ACC112 (cell line): ENCODE measurements around the gene ANO4.

ENCODE experiments used
- H2AFZ ChIP-seq: fragments of 200-600 bp; sonication (generic); one replicate; pipeline ENCODE4 v1.6.0; 2017; ENCODE audit warnings: antibody characterized with exemption, low read length; ENCODE audit not compliant: unreplicated experiment
- H3K27ac ChIP-seq: fragments of 200-600 bp; sonication (generic); 2 replicates; pipeline ENCODE4 v1.5.1; 2014; ENCODE audit warnings: low read depth, mild to moderate bottlenecking, antibody characterized with exemption, low read length, moderate library complexity
- H3K27me3 ChIP-seq: fragments of 200-600 bp; sonication (generic); 2 replicates; pipeline ENCODE4 v1.6.1; 2014; ENCODE audit warnings: mild to moderate bottlenecking, antibody characterized with exemption, low read length, moderate library complexity, mixed read lengths; ENCODE audit not compliant: insufficient read depth
- H3K36me3 ChIP-seq: fragments of 200-600 bp; sonication (generic); 2 replicates; pipeline ENCODE4 v1.6.1; 2016; ENCODE audit warnings: mild to moderate bottlenecking, antibody characterized with exemption, low read length, moderate library complexity, mixed read lengths; ENCODE audit not compliant: insufficient read depth
- H3K4me1 ChIP-seq: fragments of 200-600 bp; sonication (generic); one replicate; pipeline ENCODE4 v1.6.1; 2016; ENCODE audit warnings: low read length, mixed read lengths; ENCODE audit not compliant: insufficient read depth, unreplicated experiment, control insufficient read depth
- H3K4me3 ChIP-seq: fragments of 200-600 bp; sonication (generic); 2 replicates; pipeline ENCODE4 v1.5.1; 2014; ENCODE audit warnings: mild to moderate bottlenecking, low read depth, low read length
- H3K79me2 ChIP-seq: fragments of 200-600 bp; sonication (generic); one replicate; pipeline ENCODE4 v1.6.0; 2016; ENCODE audit warnings: low read length; ENCODE audit not compliant: control insufficient read depth, unreplicated experiment, insufficient read depth

ANO4 gene

DNA sequence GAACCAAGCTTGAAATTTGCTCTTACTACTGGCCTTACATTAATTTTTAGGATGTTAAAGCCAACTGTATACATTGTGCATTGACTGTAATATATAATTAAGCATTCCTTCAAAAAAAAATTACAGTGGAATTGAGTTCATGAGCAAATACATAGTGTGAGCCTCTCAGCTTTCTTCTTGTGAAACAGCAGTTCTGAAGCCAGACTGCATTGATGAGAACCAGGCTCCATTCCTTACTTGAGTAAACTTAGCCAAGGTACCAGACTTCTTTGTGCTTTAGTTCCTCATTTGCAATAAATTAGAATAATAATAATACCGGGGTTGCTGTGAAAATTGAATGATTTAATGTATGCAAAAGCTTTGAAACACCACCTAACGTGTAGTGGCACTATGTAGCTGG lies 169.5 kb downstream of the ANO4 start:
- H3K79me2 ChIP-seq, result no peaks in the 10 kb centered on the region
- H2AFZ ChIP-seq, result no peak overlapping the region
- peaks cover 4% of the 10 kb centered on the region for H3K4me1 ChIP-seq
- no peaks in the 10 kb centered on the region for H3K27me3 ChIP-seq
- no peak overlapping the region for H3K27ac ChIP-seq
- H3K36me3 ChIP-seq, result no peaks in the 10 kb centered on the region
- no peak overlapping the region for H3K4me3 ChIP-seq

- no peaks in the 10 kb centered on the region for H3K36me3 ChIP-seq
- H3K4me1 ChIP-seq, result no peaks in the 10 kb centered on the region
- H3K4me3 ChIP-seq, result no peak overlapping the region
- no peak overlapping the region for H2AFZ ChIP-seq
- H3K27ac ChIP-seq, result no peak overlapping the region
- no peaks in the 10 kb centered on the region for H3K27me3 ChIP-seq
- no peaks in the 10 kb centered on the region for H3K79me2 ChIP-seq
Measured at GRCh38 chr12:100967189-100967588, 172.6 kb downstream of the ANO4 start.

GRCh38 chr12:100970894-100971293 lies 176.3 kb downstream of the ANO4 start:
- Histone ChIP-seq H3K4me3 (no peak overlapping the region), H2AFZ (no peak overlapping the region), H3K4me1 (no peaks in the 10 kb centered on the region), H3K27ac (no peak overlapping the region), H3K36me3 (no peaks in the 10 kb centered on the region), H3K79me2 (no peaks in the 10 kb centered on the region), H3K27me3 (no peaks in the 10 kb centered on the region)

- no peaks in the 10 kb centered on the region for H3K27me3 ChIP-seq
- no peaks in the 10 kb centered on the region for H3K79me2 ChIP-seq
- no peak overlapping the region for H3K4me3 ChIP-seq
- H3K27ac ChIP-seq, result no peak overlapping the region
- H3K36me3 ChIP-seq, result no peaks in the 10 kb centered on the region
- H2AFZ ChIP-seq, result no peak overlapping the region
- no peaks in the 10 kb centered on the region for H3K4me1 ChIP-seq
Measured at GRCh38 chr12:100972121-100972520, 177.5 kb downstream of the ANO4 start.

DNA sequence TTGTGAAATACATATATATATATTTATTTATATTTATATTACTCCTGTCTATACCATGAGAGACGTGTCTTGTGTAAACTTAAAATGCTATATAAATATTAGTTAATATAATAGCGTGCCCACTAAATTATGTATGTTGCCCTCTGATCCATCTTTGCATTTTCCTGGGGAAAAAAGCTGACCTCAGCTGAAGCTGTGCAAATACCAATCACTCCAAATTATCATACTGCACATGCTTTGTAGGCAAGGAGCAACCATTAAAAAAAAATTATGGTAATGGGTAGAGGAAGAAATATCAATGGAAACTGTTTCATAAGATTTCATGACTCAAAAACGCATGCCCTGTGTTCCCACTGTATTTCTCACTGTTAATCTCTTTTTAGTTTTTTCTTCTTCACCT lies 179.8 kb downstream of the ANO4 start:
- Histone ChIP-seq H3K79me2 (no peaks in the 10 kb centered on the region), H3K4me1 (no peaks in the 10 kb centered on the region), H3K27me3 (no peaks in the 10 kb centered on the region)

DNA sequence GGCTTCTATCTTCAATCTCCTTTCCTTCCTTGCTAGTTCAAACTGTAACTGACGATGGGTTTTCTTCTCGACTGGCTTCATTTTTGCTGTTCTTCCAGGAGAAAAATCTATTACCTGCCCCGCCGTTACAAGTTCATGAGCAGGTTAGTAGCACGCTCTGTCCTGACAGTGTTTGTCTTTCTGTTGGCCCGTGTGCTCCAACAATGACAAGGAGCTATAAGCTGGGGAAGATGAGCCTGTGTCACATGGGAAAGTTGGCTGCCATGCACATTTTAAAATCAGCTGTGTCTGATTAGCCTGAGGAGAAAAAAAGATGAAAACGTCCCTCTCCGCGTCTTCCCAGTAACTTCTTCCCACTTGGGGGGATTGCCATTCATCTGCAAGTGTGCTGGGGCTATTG lies 180.2 kb downstream of the ANO4 start:
- no peaks in the 10 kb centered on the region for H3K27me3 ChIP-seq
- no peaks in the 10 kb centered on the region for H3K4me1 ChIP-seq
- H3K36me3 ChIP-seq, result no peaks in the 10 kb centered on the region
- H3K79me2 ChIP-seq, result no peaks in the 10 kb centered on the region
- H2AFZ ChIP-seq, result no peak overlapping the region
- H3K4me3 ChIP-seq, result no peak overlapping the region
- H3K27ac ChIP-seq, result no peak overlapping the region

More for the DNA sequence above, 179.8 kb downstream of the ANO4 start:
- no peak overlapping the region for H3K4me3 ChIP-seq
- H3K36me3 ChIP-seq, result no peaks in the 10 kb centered on the region
- no peak overlapping the region for H2AFZ ChIP-seq
- no peak overlapping the region for H3K27ac ChIP-seq

DNA sequence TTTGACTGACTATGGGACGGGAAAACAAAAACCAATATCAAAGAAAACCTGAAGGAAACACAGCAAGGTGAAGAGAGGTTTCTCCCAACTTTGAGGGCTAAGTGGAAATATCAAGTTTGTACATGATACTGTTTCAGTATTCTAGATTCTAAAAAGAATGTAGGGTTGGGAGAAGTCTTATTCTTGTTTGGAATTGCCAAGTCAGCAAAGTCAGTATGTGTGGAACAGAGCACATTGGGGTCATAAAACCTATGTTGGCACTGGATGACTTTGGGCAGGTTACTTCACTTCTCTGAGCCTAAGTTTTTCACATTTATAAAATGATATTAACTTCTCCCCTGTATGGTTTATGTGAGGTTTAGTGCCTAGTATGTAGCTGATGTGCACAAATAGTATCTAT lies 182.2 kb downstream of the ANO4 start:
- no peaks in the 10 kb centered on the region for H3K79me2 ChIP-seq
- H2AFZ ChIP-seq, result no peak overlapping the region
- no peak overlapping the region for H3K27ac ChIP-seq
- H3K36me3 ChIP-seq, result no peaks in the 10 kb centered on the region
- H3K4me3 ChIP-seq, result no peak overlapping the region
- no peaks in the 10 kb centered on the region for H3K4me1 ChIP-seq
- H3K27me3 ChIP-seq, result no peaks in the 10 kb centered on the region

DNA sequence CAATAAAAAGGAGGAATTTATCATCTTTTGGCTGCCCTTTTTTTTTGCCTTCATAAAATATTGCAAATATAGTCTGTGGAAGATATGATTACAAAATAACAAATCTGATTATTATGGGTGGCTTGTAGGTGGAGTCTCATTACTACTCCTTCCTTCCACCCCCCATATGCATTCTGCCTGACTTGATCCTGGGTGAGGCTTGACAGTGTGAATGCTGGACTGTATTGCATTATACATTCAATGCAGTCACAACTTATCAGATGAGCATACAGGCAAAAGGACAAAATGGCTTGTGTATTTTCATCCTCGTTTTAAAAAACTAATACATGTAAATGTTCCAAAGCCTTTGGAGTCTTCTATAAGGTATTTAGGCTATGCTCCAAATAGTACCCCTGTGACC lies 186.3 kb downstream of the ANO4 start:
- Histone ChIP-seq H3K4me1 (no peaks in the 10 kb centered on the region), H3K27me3 (no peaks in the 10 kb centered on the region), H2AFZ (no peak overlapping the region), H3K36me3 (no peaks in the 10 kb centered on the region), H3K27ac (no peak overlapping the region), H3K79me2 (no peaks in the 10 kb centered on the region), H3K4me3 (no peak overlapping the region)

GRCh38 chr12:100982511-100983183 lies 188.1 kb downstream of the ANO4 start:
- no peaks in the 10 kb centered on the region for H3K36me3 ChIP-seq
- no peak overlapping the region for H2AFZ ChIP-seq
- H3K4me1 ChIP-seq, result peaks cover 7% of the 10 kb centered on the region
- no peak overlapping the region for H3K27ac ChIP-seq
- H3K79me2 ChIP-seq, result no peaks in the 10 kb centered on the region
- no peak overlapping the region for H3K4me3 ChIP-seq
- H3K27me3 ChIP-seq, result no peaks in the 10 kb centered on the region

DNA sequence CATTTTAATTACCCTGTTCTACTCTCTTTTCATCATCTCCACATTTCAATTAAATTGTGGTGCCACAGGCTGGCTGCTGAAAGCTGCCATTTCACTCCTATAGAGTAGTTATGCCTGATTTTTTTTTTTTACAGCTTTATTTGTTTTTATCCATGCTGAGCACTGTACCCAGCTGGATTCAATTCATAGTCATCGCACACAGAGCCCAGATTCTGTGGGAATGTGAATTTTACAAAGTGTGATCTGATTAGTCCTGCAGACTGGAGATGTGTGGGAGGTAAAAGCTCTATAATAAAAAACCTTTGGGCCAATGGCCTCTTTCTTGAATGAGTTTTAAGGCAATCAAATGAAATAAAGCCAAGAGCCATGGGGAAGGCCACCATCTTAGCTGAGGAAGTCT lies 190.2 kb downstream of the ANO4 start:
- H3K4me3 ChIP-seq, result no peak overlapping the region
- no peaks in the 10 kb centered on the region for H3K27me3 ChIP-seq
- H2AFZ ChIP-seq, result no peak overlapping the region
- H3K79me2 ChIP-seq, result no peaks in the 10 kb centered on the region
- H3K27ac ChIP-seq, result no peak overlapping the region
- no peaks in the 10 kb centered on the region for H3K36me3 ChIP-seq
- peaks cover 13% of the 10 kb centered on the region for H3K4me1 ChIP-seq

DNA sequence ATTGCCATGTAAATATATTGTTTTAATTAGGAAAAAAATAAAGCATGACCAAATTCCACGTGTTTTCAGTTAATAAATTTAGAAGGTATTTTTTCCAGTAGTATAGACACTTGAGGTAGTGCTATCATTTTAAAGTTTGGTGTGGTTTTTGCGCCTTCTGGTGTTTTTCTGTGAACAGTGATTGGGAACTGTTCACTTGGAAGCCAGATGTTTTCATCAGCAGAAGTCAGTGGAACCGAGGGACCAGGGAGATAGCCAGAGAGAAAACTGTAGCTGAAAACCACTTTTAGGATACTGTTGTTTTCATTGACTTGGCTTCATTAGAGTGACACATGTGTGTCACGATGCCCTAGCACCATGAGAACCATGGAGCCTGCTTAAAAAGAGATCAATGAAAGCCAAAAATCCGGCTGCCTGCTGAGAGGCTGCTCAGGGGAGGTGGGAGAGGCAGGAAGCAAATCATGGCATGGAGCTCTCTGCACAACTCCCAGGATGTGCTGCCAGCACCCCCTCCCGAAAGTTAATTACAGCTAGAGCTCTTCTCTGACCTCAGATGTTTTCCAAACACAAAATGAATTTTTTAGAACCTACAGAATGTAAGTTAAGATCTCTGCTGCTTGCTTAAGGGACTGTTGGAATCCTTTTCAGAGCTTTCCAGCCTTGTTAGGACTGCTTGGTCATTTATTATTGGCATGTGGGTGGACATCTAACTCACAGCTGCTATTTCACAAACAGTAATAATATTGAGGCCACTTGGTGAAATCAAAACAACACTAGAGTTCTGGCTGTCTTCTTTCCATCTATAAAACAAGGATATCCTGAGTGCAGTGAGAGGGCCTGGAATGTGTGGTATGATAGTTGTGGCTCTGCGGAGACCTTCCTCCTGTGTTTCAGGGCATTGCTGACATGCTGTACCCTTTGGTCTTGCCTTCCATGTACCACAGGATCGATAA lies 192.3 kb downstream of the ANO4 start:
- H3K79me2 ChIP-seq, result no peaks in the 10 kb centered on the region
- H3K4me3 ChIP-seq, result no peak overlapping the region
- H3K4me1 ChIP-seq, result peaks cover 13% of the 10 kb centered on the region
- no peak overlapping the region for H3K27ac ChIP-seq
- no peaks in the 10 kb centered on the region for H3K27me3 ChIP-seq
- no peaks in the 10 kb centered on the region for H3K36me3 ChIP-seq
- no peak overlapping the region for H2AFZ ChIP-seq
